LNCaP clone FGC (cell line): ENCODE results near the gene C3orf18.
A peak's percentile ranks its signal among the peaks of the same experiment; 100 is the strongest.

Experiments
- DNase-seq: peaks from one replicate; pipeline ENCODE4 v3.0.0-alpha.2; 2011; ENCODE audit warnings: low read depth
- H3K4me3 ChIP-seq: 2 replicates; pipeline ENCODE4 v1.5.1; 2011; ENCODE audit warnings: mild to moderate bottlenecking, low read depth, low read length, control low read depth
- TF ChIP-seq, protein P1 (sequence below): IDR thresholded peaks from 2 replicates; pipeline ENCODE4 v1.5.1; 2012; ENCODE audit warnings: mild to moderate bottlenecking; ENCODE audit not compliant: control insufficient read depth, insufficient read depth; ENCODE audit errors: extremely low read depth

Gene C3orf18

DNA sequence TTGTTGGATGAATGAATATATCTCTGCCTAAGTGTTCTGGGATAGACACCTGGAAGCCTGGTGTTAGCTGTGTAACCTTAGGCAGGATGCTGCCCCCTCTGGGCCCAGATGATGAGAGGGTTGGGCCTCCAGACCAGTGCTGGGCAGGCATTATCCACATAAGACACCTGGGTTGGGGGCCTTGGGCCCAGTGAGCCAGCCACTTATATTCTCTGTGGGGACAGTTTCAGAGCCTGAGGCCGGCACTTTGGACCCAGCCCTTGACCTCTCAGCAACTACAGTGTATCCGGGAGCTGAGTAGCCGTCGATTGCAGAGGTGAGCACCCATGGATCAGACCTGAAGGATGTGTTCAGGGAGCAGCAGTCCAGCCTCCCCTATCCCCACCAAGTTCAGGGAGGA is 3.9 kb upstream of the C3orf18 start:
- H3K4me3 ChIP-seq = no peak overlapping the region
- DNase-seq = no peak
- TF ChIP-seq, protein P1, sequence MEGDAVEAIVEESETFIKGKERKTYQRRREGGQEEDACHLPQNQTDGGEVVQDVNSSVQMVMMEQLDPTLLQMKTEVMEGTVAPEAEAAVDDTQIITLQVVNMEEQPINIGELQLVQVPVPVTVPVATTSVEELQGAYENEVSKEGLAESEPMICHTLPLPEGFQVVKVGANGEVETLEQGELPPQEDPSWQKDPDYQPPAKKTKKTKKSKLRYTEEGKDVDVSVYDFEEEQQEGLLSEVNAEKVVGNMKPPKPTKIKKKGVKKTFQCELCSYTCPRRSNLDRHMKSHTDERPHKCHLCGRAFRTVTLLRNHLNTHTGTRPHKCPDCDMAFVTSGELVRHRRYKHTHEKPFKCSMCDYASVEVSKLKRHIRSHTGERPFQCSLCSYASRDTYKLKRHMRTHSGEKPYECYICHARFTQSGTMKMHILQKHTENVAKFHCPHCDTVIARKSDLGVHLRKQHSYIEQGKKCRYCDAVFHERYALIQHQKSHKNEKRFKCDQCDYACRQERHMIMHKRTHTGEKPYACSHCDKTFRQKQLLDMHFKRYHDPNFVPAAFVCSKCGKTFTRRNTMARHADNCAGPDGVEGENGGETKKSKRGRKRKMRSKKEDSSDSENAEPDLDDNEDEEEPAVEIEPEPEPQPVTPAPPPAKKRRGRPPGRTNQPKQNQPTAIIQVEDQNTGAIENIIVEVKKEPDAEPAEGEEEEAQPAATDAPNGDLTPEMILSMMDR = no peak

DNA sequence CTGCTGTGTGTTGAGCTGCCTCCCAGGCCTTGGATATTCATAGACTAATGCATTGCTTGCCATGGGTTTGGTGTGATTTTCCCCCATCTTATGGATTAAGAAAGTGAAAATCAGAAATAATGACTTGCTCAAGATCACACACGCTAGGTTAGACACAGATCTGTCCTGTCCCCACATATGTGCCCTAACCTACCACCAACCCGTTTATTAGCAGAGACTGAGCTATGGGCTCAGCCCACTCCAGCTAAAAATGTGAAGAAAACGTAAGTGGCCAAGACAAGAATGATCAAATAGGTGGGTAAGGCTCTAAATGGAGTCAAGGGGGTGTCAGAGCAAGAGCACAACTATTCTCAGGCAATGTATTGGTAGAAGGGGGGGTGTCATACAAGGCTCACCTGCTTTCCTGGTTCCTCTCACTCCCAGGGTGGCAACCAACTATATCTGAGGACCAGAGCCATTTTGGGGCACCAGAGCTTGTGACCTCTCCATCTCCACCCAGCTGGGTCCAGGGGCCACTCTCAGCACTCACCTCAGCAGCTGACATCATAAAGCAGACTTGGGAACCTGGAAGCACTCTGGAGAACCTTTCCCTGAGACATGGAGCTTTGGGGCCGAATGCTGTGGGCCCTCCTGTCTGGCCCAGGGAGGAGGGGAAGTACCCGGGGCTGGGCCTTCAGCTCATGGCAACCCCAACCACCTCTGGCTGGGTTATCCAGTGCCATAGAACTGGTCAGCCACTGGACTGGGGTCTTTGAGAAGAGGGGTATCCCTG is 3.1 kb upstream of the C3orf18 start:
- peak overlapping the region; percentile 99 for H3K4me3 ChIP-seq
- TF ChIP-seq, protein P1 = no peak
- DNase-seq = no peak

DNA sequence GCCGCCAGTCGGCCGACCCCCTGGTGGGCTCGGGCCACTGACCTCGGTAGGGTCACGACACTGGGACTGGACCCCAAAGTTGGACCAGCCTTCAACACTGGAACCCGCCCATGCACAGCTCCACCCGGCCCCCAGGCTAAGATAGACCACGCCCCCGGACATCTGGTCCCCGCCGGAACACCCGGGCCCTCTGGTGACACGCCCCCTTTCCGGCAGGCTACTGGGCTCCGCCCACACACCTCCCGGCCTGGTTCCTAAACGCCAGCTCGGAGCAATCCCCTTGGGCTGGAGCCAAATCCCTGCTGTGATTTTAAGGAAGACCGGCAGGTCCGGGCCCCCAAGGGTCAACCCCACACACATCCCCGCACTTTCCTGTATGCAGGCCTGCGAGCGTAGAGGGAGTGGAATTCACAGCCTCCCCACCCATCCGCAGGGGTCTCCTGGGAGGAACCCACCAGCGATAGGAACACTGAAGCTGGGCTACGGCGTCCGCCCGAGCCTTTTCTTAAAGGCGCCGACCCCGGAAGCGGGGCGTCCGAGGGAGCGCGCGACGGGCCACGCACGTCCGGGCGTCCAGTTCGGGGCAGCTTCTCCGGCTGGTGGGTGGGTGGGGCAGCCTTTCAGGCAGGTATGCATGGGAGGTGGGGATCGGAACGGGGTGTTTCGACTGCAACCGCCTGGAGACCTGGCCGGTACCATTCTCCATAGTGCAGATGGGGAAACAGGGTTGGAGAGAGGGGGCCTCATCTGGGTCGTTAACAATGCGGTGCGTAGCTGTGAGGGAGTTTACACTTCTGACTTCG is 1.6 kb upstream of the C3orf18 start, which contains the start of gene HEMK1:
TSS of gene HEMK1 (plus strand) at position 576 of the 803 bp plus-strand sequence. CDS start 1,583 bp downstream, outside the sequence.
- TF ChIP-seq, protein P1 = no peak
- DNase-seq = peak; percentile 81
- H3K4me3 ChIP-seq = peak within 1 kb of the TSS; percentile 99

DNA sequence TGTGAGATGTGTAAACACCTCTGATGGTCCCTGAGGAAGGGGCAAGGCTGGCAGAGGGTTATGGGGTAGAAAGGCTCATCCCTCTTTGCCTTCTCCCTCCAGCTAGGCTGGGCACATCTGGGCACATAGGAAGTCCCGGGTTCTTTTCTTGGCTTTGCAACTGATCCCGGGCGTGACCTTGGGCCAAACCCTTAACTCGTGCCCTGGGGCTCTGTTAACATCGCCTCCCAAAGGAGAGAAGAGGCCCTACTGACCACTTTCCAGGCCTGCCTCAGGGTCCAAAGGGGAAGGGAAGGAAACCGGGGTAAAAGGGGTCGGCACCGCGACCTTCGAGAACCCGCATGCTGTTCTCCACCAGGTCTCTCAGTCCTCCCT is 549 bp downstream of the C3orf18 start:
- H3K4me3 ChIP-seq = peak overlapping the region; percentile 63
- DNase-seq = no peak
- TF ChIP-seq, protein P1 = no peak

DNA sequence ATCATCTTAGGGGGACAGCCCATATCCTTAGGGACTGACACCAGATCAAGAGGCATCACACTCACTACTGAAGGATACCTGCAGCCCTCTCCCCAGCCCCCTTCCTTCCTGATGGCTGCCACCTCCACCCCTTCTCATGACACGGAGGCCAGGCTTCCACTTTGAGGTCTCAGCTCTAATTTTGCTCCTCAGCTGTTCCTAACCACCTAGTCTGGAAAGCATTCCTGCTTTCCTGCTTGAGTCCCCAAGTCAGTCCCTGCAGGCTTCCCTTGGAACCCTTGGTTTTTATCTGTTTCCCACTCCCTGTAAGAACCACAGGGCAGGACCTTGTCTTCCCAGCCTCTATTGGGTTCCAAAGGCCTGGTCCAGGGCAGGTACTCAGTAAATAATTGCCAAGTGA is 3.2 kb downstream of the C3orf18 start:
- no peak for DNase-seq
- TF ChIP-seq, protein P1 = no peak
- no peak overlapping the region for H3K4me3 ChIP-seq

DNA sequence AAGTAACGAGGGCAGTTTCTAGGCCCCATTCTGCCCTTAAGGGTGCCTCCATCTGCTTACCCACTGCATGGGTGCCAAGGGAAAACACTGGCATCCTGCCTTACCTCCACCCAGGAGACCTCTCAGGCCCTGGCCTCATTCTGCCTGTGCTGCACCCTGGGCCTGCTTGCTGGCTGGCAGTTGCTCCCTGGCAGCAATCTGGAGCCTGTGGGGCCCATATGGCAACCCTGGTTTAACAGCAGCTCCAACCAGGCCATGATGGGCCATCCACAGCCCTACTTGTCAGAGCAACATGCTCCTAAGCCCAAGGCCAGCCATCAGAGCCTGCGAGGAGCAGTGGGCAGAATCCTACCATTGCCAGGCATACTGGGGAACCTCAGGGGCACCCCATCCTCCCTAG is 3.7 kb downstream of the C3orf18 start:
- TF ChIP-seq, protein P1 = no peak
- no peak overlapping the region for H3K4me3 ChIP-seq
- no peak for DNase-seq
